Astrocyte (in vitro differentiated cells and primary cell): ENCODE measurements around the gene ARNT2. TPM values are rescaled to one million over a fixed set of nuclear protein-coding genes. Genes with fewer than 3 reads are reported as not detected.

Source experiments
- DNase-seq: peaks from one replicate; pipeline ENCODE4 v3.0.0-alpha.2; 2010; ENCODE audit warnings: low read depth
- FAIRE-seq: peaks from 2 replicates; lab custom pipeline; 2011; peaks lifted over from hg19 to GRCh38; lab: Jason Lieb, UNC
- H2AFZ ChIP-seq: 2 replicates; pipeline ENCODE4 v1.6.0; 2012; ENCODE audit warnings: low read depth, low read length, inconsistent platforms
- H3K27ac ChIP-seq: 2 replicates; pipeline ENCODE4 v1.5.1; 2011; ENCODE audit warnings: low read depth, low read length, inconsistent platforms
- H3K27me3 ChIP-seq: 2 replicates; pipeline ENCODE4 v1.6.0; 2011; ENCODE audit warnings: low read length, inconsistent platforms; ENCODE audit not compliant: insufficient read depth
- H3K36me3 ChIP-seq: 2 replicates; pipeline ENCODE4 v1.5.1; 2011; ENCODE audit warnings: low read length, inconsistent platforms; ENCODE audit not compliant: insufficient read depth
- H3K4me1 ChIP-seq: 2 replicates; pipeline ENCODE4 v1.5.1; 2011; ENCODE audit warnings: low read length, inconsistent platforms; ENCODE audit not compliant: insufficient read depth
- H3K4me2 ChIP-seq: 2 replicates; pipeline ENCODE4 v1.6.0; 2012; ENCODE audit warnings: low read length, inconsistent platforms
- H3K4me3 ChIP-seq: 2 replicates; pipeline ENCODE4 v1.5.1; 2011; ENCODE audit warnings: low read depth, mild to moderate bottlenecking, low read length, inconsistent platforms; ENCODE audit not compliant: insufficient read depth
- H3K79me2 ChIP-seq: 2 replicates; pipeline ENCODE4 v1.6.0; 2012; ENCODE audit warnings: mild to moderate bottlenecking, low read length, inconsistent platforms; ENCODE audit not compliant: insufficient read depth
- H3K9ac ChIP-seq: 2 replicates; pipeline ENCODE4 v1.6.0; 2012; ENCODE audit warnings: mild to moderate bottlenecking, low read length, inconsistent platforms
- H3K9me3 ChIP-seq: 2 replicates; pipeline ENCODE4 v1.5.1; 2012; ENCODE audit warnings: low read depth, mild to moderate bottlenecking, low read length, inconsistent platforms; ENCODE audit not compliant: insufficient read depth
- H4K20me1 ChIP-seq: 2 replicates; pipeline ENCODE4 v1.6.0; 2012; ENCODE audit warnings: low read length, inconsistent platforms; ENCODE audit not compliant: insufficient read depth
- H3K27ac Mint-ChIP-seq: one replicate; pipeline ENCODE4 v1.8.0; 2021; ENCODE audit warnings: mild to moderate bottlenecking, mixed read lengths; ENCODE audit not compliant: unreplicated experiment
- H3K27me3 Mint-ChIP-seq: one replicate; pipeline ENCODE4 v1.8.0; 2021; ENCODE audit warnings: low read depth, mixed read lengths; ENCODE audit not compliant: unreplicated experiment
- H3K36me3 Mint-ChIP-seq: one replicate; pipeline ENCODE4 v1.8.0; 2021; ENCODE audit warnings: low read depth, mixed read lengths; ENCODE audit not compliant: unreplicated experiment
- H3K4me1 Mint-ChIP-seq: one replicate; pipeline ENCODE4 v1.8.0; 2021; ENCODE audit warnings: low read depth, mixed read lengths; ENCODE audit not compliant: unreplicated experiment
- H3K4me3 Mint-ChIP-seq: one replicate; pipeline ENCODE4 v1.8.0; 2021; ENCODE audit warnings: mild to moderate bottlenecking, moderate library complexity, mixed read lengths; ENCODE audit not compliant: unreplicated experiment
- H3K9me3 Mint-ChIP-seq: one replicate; pipeline ENCODE4 v1.8.0; 2021; ENCODE audit warnings: mild to moderate bottlenecking, mixed read lengths; ENCODE audit not compliant: unreplicated experiment
- EZH2 ChIP-seq: IDR thresholded peaks from 2 replicates; pipeline ENCODE4 v1.6.1; 2012; ENCODE audit warnings: mild to moderate bottlenecking, low read length, inconsistent platforms; ENCODE audit not compliant: insufficient read depth
- total RNA-seq: library from RNA; stranded (reverse); gene quantifications from 2 replicates; pipeline ENCODE4 v1.2.1, GENCODE V29; 2021
- TF ChIP-seq, protein P1 (sequence below): IDR thresholded peaks from 2 replicates; pipeline ENCODE4 v1.5.1; 2011; ENCODE audit warnings: low read depth, mild to moderate bottlenecking, inconsistent platforms, low read length, moderate library complexity; ENCODE audit not compliant: insufficient read depth

Gene ARNT2
- total RNA-seq, 1 donor from 2014 or later = 3.5 TPM

- no peak overlapping the region for H3K27ac ChIP-seq
- H4K20me1 ChIP-seq = no peaks in the 10 kb centered on the region
- FAIRE-seq (no peak), DNase-seq (no peak)
- peaks cover 14% of the 10 kb centered on the region for H3K4me1 Mint-ChIP-seq
- H3K27ac Mint-ChIP-seq = no peak overlapping the region
- no peak overlapping the region for H2AFZ ChIP-seq
- H3K4me2 ChIP-seq = no peak overlapping the region
- H3K27me3 ChIP-seq = no peaks in the 10 kb centered on the region
- H3K9me3 ChIP-seq = no peaks in the 10 kb centered on the region
- H3K36me3 ChIP-seq = no peaks in the 10 kb centered on the region
- H3K79me2 ChIP-seq = no peaks in the 10 kb centered on the region
- peaks cover 6% of the 10 kb centered on the region for H3K27me3 Mint-ChIP-seq
- no peak overlapping the region for H3K4me3 Mint-ChIP-seq
- H3K36me3 Mint-ChIP-seq = peaks cover 4% of the 10 kb centered on the region
- H3K4me3 ChIP-seq = no peak overlapping the region
- TF ChIP-seq, protein P1, sequence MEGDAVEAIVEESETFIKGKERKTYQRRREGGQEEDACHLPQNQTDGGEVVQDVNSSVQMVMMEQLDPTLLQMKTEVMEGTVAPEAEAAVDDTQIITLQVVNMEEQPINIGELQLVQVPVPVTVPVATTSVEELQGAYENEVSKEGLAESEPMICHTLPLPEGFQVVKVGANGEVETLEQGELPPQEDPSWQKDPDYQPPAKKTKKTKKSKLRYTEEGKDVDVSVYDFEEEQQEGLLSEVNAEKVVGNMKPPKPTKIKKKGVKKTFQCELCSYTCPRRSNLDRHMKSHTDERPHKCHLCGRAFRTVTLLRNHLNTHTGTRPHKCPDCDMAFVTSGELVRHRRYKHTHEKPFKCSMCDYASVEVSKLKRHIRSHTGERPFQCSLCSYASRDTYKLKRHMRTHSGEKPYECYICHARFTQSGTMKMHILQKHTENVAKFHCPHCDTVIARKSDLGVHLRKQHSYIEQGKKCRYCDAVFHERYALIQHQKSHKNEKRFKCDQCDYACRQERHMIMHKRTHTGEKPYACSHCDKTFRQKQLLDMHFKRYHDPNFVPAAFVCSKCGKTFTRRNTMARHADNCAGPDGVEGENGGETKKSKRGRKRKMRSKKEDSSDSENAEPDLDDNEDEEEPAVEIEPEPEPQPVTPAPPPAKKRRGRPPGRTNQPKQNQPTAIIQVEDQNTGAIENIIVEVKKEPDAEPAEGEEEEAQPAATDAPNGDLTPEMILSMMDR = no peak
- TF ChIP-seq EZH2 = no peak
- peaks cover 20% of the 10 kb centered on the region for H3K4me1 ChIP-seq
- peaks cover 7% of the 10 kb centered on the region for H3K9me3 Mint-ChIP-seq
- no peak overlapping the region for H3K9ac ChIP-seq
Measured at GRCh38 chr15:80585544-80586018, 181.4 kb downstream of the ARNT2 start.

DNA sequence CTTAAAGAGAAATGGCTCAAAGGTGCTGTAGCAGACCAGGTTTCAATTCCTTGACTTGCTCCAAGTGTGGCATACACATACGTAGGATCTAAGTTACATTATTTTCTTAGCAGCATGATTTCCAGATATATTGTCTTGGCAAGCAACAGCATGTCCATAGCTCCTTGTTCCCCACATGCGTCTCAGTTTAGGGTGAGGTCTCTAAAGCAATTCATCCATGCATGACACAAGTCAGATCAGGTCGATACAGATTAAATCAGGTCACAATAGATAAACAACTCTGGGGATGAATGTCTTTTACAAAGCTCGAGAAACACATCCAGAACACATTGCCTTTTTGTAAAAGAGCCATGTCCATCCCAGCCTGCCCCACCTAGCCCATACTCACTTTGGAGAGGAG is 182.0 kb downstream of the ARNT2 start:
- Mint-ChIP-seq H3K27ac (no peak overlapping the region), H3K9me3 (peaks cover 7% of the 10 kb centered on the region), H3K36me3 (peaks cover 4% of the 10 kb centered on the region), H3K4me1 (peaks cover 14% of the 10 kb centered on the region), H3K27me3 (peaks cover 8% of the 10 kb centered on the region), H3K4me3 (no peak overlapping the region)
- no peak overlapping the region for H3K9ac ChIP-seq
- no peak overlapping the region for H3K27ac ChIP-seq
- H3K4me1 ChIP-seq = peaks cover 20% of the 10 kb centered on the region
- H2AFZ ChIP-seq = no peak overlapping the region
- H3K9me3 ChIP-seq = no peaks in the 10 kb centered on the region
- DNase-seq (no peak), FAIRE-seq (no peak)
- H3K79me2 ChIP-seq = no peaks in the 10 kb centered on the region
- H3K4me2 ChIP-seq = no peak overlapping the region
- H3K36me3 ChIP-seq = no peaks in the 10 kb centered on the region
- H3K4me3 ChIP-seq = no peak overlapping the region
- TF ChIP-seq, protein P1 = no peak
- TF ChIP-seq EZH2 = no peak
- no peaks in the 10 kb centered on the region for H3K27me3 ChIP-seq
- no peaks in the 10 kb centered on the region for H4K20me1 ChIP-seq

DNA sequence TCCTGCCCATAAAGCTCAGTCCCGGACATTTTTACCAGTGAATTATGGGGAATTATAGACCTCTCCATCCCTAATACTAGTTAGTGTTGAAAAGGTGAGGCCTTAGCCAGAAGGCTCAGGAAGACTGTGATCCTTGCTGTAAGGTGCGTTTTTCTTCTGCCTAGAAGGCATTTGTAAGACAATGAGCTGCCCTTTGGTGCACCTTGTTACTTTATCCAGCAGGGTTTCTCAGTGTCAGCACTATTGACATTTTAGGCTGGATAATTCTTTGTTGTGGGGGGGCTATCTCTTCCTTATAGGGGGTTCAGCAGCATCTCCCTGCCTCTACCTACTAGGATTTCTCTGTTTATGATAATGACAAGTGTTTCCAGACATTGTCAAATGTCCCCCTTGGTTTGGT is 182.8 kb downstream of the ARNT2 start:
- Mint-ChIP-seq H3K4me3 (no peak overlapping the region), H3K9me3 (peaks cover 7% of the 10 kb centered on the region), H3K27me3 (peaks cover 7% of the 10 kb centered on the region), H3K4me1 (peaks cover 14% of the 10 kb centered on the region), H3K36me3 (peaks cover 4% of the 10 kb centered on the region), H3K27ac (no peak overlapping the region)
- H3K9me3 ChIP-seq = no peaks in the 10 kb centered on the region
- no peaks in the 10 kb centered on the region for H4K20me1 ChIP-seq
- peaks cover 20% of the 10 kb centered on the region for H3K4me1 ChIP-seq
- H3K27ac ChIP-seq = no peak overlapping the region
- H3K4me2 ChIP-seq = no peak overlapping the region
- H2AFZ ChIP-seq = no peak overlapping the region
- H3K36me3 ChIP-seq = no peaks in the 10 kb centered on the region
- H3K27me3 ChIP-seq = no peaks in the 10 kb centered on the region
- DNase-seq = no peak
- no peak overlapping the region for H3K9ac ChIP-seq
- FAIRE-seq = no peak
- TF ChIP-seq, protein P1 = no peak
- no peak for TF ChIP-seq EZH2
- H3K4me3 ChIP-seq = no peak overlapping the region
- no peaks in the 10 kb centered on the region for H3K79me2 ChIP-seq
